KMS-11 (cell line): ENCODE data around the gene LRIG3.

Experiments used
- H2AFZ ChIP-seq: fragments of 200-600 bp; sonication (generic); 2 replicates; pipeline ENCODE4 v1.6.1; 2016; ENCODE audit warnings: antibody characterized with exemption, mixed run types, low read depth
- H3K27ac ChIP-seq: fragments of 200-600 bp; sonication (generic); 2 replicates; pipeline ENCODE4 v1.6.1; 2016; ENCODE audit warnings: mild to moderate bottlenecking, mixed run types
- H3K27me3 ChIP-seq: fragments of 200-600 bp; sonication (generic); 2 replicates; pipeline ENCODE4 v1.6.1; 2017; ENCODE audit warnings: mild to moderate bottlenecking, low read depth, mixed run types, moderate library complexity; ENCODE audit not compliant: insufficient read depth
- H3K36me3 ChIP-seq: fragments of 200-600 bp; sonication (generic); 2 replicates; pipeline ENCODE4 v1.6.1; 2017; ENCODE audit warnings: mild to moderate bottlenecking, mixed run types; ENCODE audit not compliant: insufficient read depth
- H3K4me1 ChIP-seq: fragments of 200-600 bp; sonication (generic); 2 replicates; pipeline ENCODE4 v1.6.1; 2016; ENCODE audit warnings: mild to moderate bottlenecking, low read depth, mixed run types; ENCODE audit not compliant: poor library complexity, severe bottlenecking
- H3K4me2 ChIP-seq: fragments of 200-600 bp; sonication (generic); 2 replicates; pipeline ENCODE4 v1.7.0; 2016; ENCODE audit warnings: mild to moderate bottlenecking, mixed run types
- H3K4me3 ChIP-seq: fragments of 200-600 bp; sonication (generic); IDR thresholded peaks from 2 replicates; pipeline ENCODE4 v1.6.1; 2017; ENCODE audit warnings: low read depth, low read length, mixed read lengths; ENCODE audit not compliant: insufficient read depth
- H3K79me2 ChIP-seq: fragments of 200-600 bp; sonication (generic); 2 replicates; pipeline ENCODE4 v1.6.1; 2016; ENCODE audit warnings: low read depth, mixed run types; ENCODE audit not compliant: insufficient read depth
- H3K9ac ChIP-seq: fragments of 200-600 bp; sonication (generic); 2 replicates; pipeline ENCODE4 v1.6.1; 2016; ENCODE audit warnings: mild to moderate bottlenecking, mixed run types
- H4K20me1 ChIP-seq: fragments of 200-600 bp; sonication (generic); 2 replicates; pipeline ENCODE4 v1.6.1; 2016; ENCODE audit warnings: mild to moderate bottlenecking, mixed run types; ENCODE audit not compliant: insufficient read depth
- CTCF ChIP-seq: fragments of 200-600 bp; sonication (generic); conservative IDR thresholded peaks from 2 replicates; pipeline ENCODE4 v1.6.1; 2017; ENCODE audit warnings: low read depth, mild to moderate bottlenecking, antibody characterized with exemption, low read length, moderate library complexity, mixed read lengths

Gene LRIG3

GRCh38 chr12:58901664-58902063 lies 18.6 kb downstream of the LRIG3 start:
- H3K4me3 ChIP-seq = no peak overlapping the region
- no peak for TF ChIP-seq CTCF
- H3K36me3 ChIP-seq = no peaks in the 10 kb centered on the region

GRCh38 chr12:58897969-58898368 lies 22.3 kb downstream of the LRIG3 start:
- H3K79me2 ChIP-seq = peaks cover 80% of the 10 kb centered on the region
- H4K20me1 ChIP-seq = peaks cover 17% of the 10 kb centered on the region; the same call in 1 of the 2 replicates
- H3K27ac ChIP-seq = no peak overlapping the region
- H3K4me1 ChIP-seq = no peaks in the 10 kb centered on the region
- no peaks in the 10 kb centered on the region for H3K27me3 ChIP-seq
- TF ChIP-seq CTCF = no peak
- no peak overlapping the region for H3K4me2 ChIP-seq
- no peak overlapping the region for H3K4me3 ChIP-seq
- no peaks in the 10 kb centered on the region for H3K36me3 ChIP-seq
- H3K9ac ChIP-seq = no peak overlapping the region
- no peak overlapping the region for H2AFZ ChIP-seq

More at GRCh38 chr12:58901664-58902063, 18.6 kb downstream of the LRIG3 start:
- H3K79me2 ChIP-seq = peaks cover 51% of the 10 kb centered on the region; the same call in 1 of the 2 replicates
- H3K4me2 ChIP-seq = no peak overlapping the region
- peaks cover 4% of the 10 kb centered on the region; the same call in 1 of the 2 replicates for H4K20me1 ChIP-seq
- H3K9ac ChIP-seq = no peak overlapping the region
- H2AFZ ChIP-seq = no peak overlapping the region
- no peak overlapping the region for H3K27ac ChIP-seq
- no peaks in the 10 kb centered on the region for H3K27me3 ChIP-seq
- no peaks in the 10 kb centered on the region for H3K4me1 ChIP-seq

GRCh38 chr12:58896278-58896677 lies 24.0 kb downstream of the LRIG3 start:
- H3K27ac ChIP-seq = no peak overlapping the region
- no peak for TF ChIP-seq CTCF
- H3K9ac ChIP-seq = no peak overlapping the region
- no peak overlapping the region for H2AFZ ChIP-seq
- H4K20me1 ChIP-seq = peaks cover 22% of the 10 kb centered on the region; the same call in 1 of the 2 replicates
- no peak overlapping the region for H3K4me2 ChIP-seq
- H3K4me3 ChIP-seq = no peak overlapping the region
- peaks cover 87% of the 10 kb centered on the region for H3K79me2 ChIP-seq
- no peaks in the 10 kb centered on the region for H3K36me3 ChIP-seq
- no peaks in the 10 kb centered on the region for H3K27me3 ChIP-seq
- H3K4me1 ChIP-seq = no peaks in the 10 kb centered on the region

GRCh38 chr12:58895053-58895452 lies 25.3 kb downstream of the LRIG3 start:
- H3K4me2 ChIP-seq = no peak overlapping the region
- TF ChIP-seq CTCF = no peak
- no peaks in the 10 kb centered on the region for H3K36me3 ChIP-seq
- H3K79me2 ChIP-seq = peaks cover 83% of the 10 kb centered on the region
- no peak overlapping the region for H3K27ac ChIP-seq
- H3K27me3 ChIP-seq = no peaks in the 10 kb centered on the region
- no peak overlapping the region for H3K9ac ChIP-seq
- H3K4me1 ChIP-seq = no peaks in the 10 kb centered on the region
- no peak overlapping the region for H2AFZ ChIP-seq
- H3K4me3 ChIP-seq = no peak overlapping the region
- H4K20me1 ChIP-seq = peaks cover 24% of the 10 kb centered on the region; the same call in 1 of the 2 replicates
